Measurements from ENCODE around the gene SPOCK1. TPM values are rescaled to one million over a fixed set of nuclear protein-coding genes. Genes with fewer than 3 reads are reported as not detected.

Gene SPOCK1
- total and polyA plus RNA-seq, 2 of the 13 experiments (the other 11 are each of a cell fraction or from before 2014, with no cell fraction given): 0.18 to 0.29 TPM

GRCh38 chr5:137336161-137336560 lies 163.0 kb downstream of the SPOCK1 start:
- H3K27me3 ChIP-seq (ENCODE audit: control insufficient read depth in 1 of 2, insufficient read depth in 2 of 2, low read length in 2 of 2): no peaks in the 10 kb centered on the region
- no peaks in the 10 kb centered on the region for H3K36me3 ChIP-seq (replicated peaks in 1 of 2; ENCODE audit: control insufficient read depth in 1 of 2, insufficient read depth in 2 of 2, low read length in 2 of 2)
- ChIA-PET CTCF (ENCODE audit: low intra/inter-chr PET ratio, low total read pairs) (no interaction called here), POLR2A (no interaction called here)
- no peak overlapping the region for H3K9ac ChIP-seq (ENCODE audit: insufficient read depth, low read depth, low read length)
- H3K79me2 ChIP-seq (ENCODE audit: insufficient read depth, low read length): no peaks in the 10 kb centered on the region
- in situ Hi-C loops (cut with HindIII; ENCODE audit: extremely low pct_ligation_motif_present, low pct_unique_long_range_greater_than_20kb) (no loop called here), intact Hi-C loops (cut with micrococcal nuclease; ENCODE audit: unreplicated experiment) (no loop called here)
- TF ChIP-seq GPN1 (CRISPR knock-in tag; IDR thresholded peaks at IDR 0.05; ENCODE audit: borderline replicate concordance): no peak
- TF ChIP-seq HDAC6 (IDR thresholded peaks at IDR 0.05; ENCODE audit: low read depth, low read length): no peak
- no peak for TF ChIP-seq ZSCAN31 (CRISPR knock-in tag; IDR thresholded peaks at IDR 0.05; ENCODE audit: low read depth)
- TF ChIP-seq ZNF737 (CRISPR knock-in tag; IDR thresholded peaks at IDR 0.05; ENCODE audit: borderline replicate concordance): no peak
- TF ChIP-seq, protein P1, sequence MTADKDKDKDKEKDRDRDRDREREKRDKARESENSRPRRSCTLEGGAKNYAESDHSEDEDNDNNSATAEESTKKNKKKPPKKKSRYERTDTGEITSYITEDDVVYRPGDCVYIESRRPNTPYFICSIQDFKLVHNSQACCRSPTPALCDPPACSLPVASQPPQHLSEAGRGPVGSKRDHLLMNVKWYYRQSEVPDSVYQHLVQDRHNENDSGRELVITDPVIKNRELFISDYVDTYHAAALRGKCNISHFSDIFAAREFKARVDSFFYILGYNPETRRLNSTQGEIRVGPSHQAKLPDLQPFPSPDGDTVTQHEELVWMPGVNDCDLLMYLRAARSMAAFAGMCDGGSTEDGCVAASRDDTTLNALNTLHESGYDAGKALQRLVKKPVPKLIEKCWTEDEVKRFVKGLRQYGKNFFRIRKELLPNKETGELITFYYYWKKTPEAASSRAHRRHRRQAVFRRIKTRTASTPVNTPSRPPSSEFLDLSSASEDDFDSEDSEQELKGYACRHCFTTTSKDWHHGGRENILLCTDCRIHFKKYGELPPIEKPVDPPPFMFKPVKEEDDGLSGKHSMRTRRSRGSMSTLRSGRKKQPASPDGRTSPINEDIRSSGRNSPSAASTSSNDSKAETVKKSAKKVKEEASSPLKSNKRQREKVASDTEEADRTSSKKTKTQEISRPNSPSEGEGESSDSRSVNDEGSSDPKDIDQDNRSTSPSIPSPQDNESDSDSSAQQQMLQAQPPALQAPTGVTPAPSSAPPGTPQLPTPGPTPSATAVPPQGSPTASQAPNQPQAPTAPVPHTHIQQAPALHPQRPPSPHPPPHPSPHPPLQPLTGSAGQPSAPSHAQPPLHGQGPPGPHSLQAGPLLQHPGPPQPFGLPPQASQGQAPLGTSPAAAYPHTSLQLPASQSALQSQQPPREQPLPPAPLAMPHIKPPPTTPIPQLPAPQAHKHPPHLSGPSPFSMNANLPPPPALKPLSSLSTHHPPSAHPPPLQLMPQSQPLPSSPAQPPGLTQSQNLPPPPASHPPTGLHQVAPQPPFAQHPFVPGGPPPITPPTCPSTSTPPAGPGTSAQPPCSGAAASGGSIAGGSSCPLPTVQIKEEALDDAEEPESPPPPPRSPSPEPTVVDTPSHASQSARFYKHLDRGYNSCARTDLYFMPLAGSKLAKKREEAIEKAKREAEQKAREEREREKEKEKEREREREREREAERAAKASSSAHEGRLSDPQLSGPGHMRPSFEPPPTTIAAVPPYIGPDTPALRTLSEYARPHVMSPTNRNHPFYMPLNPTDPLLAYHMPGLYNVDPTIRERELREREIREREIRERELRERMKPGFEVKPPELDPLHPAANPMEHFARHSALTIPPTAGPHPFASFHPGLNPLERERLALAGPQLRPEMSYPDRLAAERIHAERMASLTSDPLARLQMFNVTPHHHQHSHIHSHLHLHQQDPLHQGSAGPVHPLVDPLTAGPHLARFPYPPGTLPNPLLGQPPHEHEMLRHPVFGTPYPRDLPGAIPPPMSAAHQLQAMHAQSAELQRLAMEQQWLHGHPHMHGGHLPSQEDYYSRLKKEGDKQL (CRISPR knock-in tag; IDR thresholded peaks at IDR 0.05; ENCODE audit: low read depth): no peak
- TF ChIP-seq, protein P2, sequence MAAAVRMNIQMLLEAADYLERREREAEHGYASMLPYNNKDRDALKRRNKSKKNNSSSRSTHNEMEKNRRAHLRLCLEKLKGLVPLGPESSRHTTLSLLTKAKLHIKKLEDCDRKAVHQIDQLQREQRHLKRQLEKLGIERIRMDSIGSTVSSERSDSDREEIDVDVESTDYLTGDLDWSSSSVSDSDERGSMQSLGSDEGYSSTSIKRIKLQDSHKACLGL (CRISPR knock-in tag; IDR thresholded peaks at IDR 0.05): no peak
- H3K4me3 ChIP-seq (replicated peaks in 1 of 3; ENCODE audit: insufficient read depth in 1 of 3, low read depth in 2 of 3, low read length in 3 of 3): no peak overlapping the region
- H4K20me1 ChIP-seq (ENCODE audit: insufficient read depth, low read length): no peaks in the 10 kb centered on the region
- no peak overlapping the region for H3K4me2 ChIP-seq (ENCODE audit: low read depth, low read length)
- no peak for DNase-seq (ENCODE audit: low spot score)
- H3K4me1 ChIP-seq (ENCODE audit: insufficient read depth, low read length): no peaks in the 10 kb centered on the region
- FAIRE-seq: no peak
- WGBS (ENCODE audit: low lambda C conversion rate): 76% methylated on average over 1 of the region's 1 CpG
- BruUV-seq (replicated peaks): no TSS peak
- H3K27ac ChIP-seq (ENCODE audit: extremely low read length, insufficient read depth, low read length): no peak overlapping the region
- ATAC-seq: no peak
- no peak overlapping the region for H2AFZ ChIP-seq (ENCODE audit: low read length)
- no peaks in the 10 kb centered on the region for H3K9me3 ChIP-seq (ENCODE audit: low read length)
